GM19438 (cell line): Measurements from ENCODE around the gene VGLL3.

Experiments
- ATAC-seq: cut with Tn5 transposase; IDR thresholded peaks from one replicate; pipeline ENCODE4 v1.9.1; 2021; ENCODE audit warnings: low read depth; ENCODE audit not compliant: unreplicated experiment

VGLL3 gene

GRCh38 chr3:86954747-86955146 is 36.2 kb downstream of the VGLL3 start:
- no peak for ATAC-seq

GRCh38 chr3:86954226-86954625 is 36.7 kb downstream of the VGLL3 start:
- ATAC-seq = no peak

GRCh38 chr3:86951322-86951721 is 39.6 kb downstream of the VGLL3 start:
- no peak for ATAC-seq

- ATAC-seq = no peak
Observed at GRCh38 chr3:86950717-86951116, 40.2 kb downstream of the VGLL3 start.

- ATAC-seq = no peak
Observed at GRCh38 chr3:86949850-86950249, 41.1 kb downstream of the VGLL3 start.

- no peak for ATAC-seq
Observed at GRCh38 chr3:86948822-86949221, 42.1 kb downstream of the VGLL3 start.

GRCh38 chr3:86942206-86942605 is 48.7 kb downstream of the VGLL3 start:
- ATAC-seq = no peak

GRCh38 chr3:86938416-86939105 is 52.4 kb downstream of the VGLL3 start:
- ATAC-seq = no peak

GRCh38 chr3:86937306-86937791 is 53.6 kb downstream of the VGLL3 start:
- no peak for ATAC-seq

GRCh38 chr3:86934851-86935250 is 56.1 kb downstream of the VGLL3 start:
- no peak for ATAC-seq

GRCh38 chr3:86930831-86931230 is 60.1 kb downstream of the VGLL3 start:
- ATAC-seq = no peak

- ATAC-seq = no peak
Observed at GRCh38 chr3:86930181-86930580, 60.8 kb downstream of the VGLL3 start.

- ATAC-seq = no peak
Observed at GRCh38 chr3:86929046-86929445, 61.9 kb downstream of the VGLL3 start.

- ATAC-seq = no peak
Observed at GRCh38 chr3:86923071-86923491, 67.9 kb downstream of the VGLL3 start.

- ATAC-seq = no peak
Observed at GRCh38 chr3:86921971-86922680, 68.8 kb downstream of the VGLL3 start.

GRCh38 chr3:86914670-86915069 is 76.3 kb downstream of the VGLL3 start:
- no peak for ATAC-seq

- ATAC-seq = no peak
Observed at GRCh38 chr3:86913160-86913559, 77.8 kb downstream of the VGLL3 start.

GRCh38 chr3:86895202-86895601 is 95.7 kb downstream of the VGLL3 start:
- no peak for ATAC-seq

- ATAC-seq = no peak
Observed at GRCh38 chr3:86890741-86891396, 100.1 kb downstream of the VGLL3 start.
